Embryonic facial prominence (tissue), 1 donor: ENCODE results near the gene IGFBP4.
A peak's percentile ranks its signal among the peaks of the same experiment; 100 is the strongest.

Experiments
- DNase-seq: peaks from one replicate; pipeline ENCODE4 v3.0.0-alpha.2; 2016; ENCODE audit errors: extremely low spot score

IGFBP4 gene

DNA sequence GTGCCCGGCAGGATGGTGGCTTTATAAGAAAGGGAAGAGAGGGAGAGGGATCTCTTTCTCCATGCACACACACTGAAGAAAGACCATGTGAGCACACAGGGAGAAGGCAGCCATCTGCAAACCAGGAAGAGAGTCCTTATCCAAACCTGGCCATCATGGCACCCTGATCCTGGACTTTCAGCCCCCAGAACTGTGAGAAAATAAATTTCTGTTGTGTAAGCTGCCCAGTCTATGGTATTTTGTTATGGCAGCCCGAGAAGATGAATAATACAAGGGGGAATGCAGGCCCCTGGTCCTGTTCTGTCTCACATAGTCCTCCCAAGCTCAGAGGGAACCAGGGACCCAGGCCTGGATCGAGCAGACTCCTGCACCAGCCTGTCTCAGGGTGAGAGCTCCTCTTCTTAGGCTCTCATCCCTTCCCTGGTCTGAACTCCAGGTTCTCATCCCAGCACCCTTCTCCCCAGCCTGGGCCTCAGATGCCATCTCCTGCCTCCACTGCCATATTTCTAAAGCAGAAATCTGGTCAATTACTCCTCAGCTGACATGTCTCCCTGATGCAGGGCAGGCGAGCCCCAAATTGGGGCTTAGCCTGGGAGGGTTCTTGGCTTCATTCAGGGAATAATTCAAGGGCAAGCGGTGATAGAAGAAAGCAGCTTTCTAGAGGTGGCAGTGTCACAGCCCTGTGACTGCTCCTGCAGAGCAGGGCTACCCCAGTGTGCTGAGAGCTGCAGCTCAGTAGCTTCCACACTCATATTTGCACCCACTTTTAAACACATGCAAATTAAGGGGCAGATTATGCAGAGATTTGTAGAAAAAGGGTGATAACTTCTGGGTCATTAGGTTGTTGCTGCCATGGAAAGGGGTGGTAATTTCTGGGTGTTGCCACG is 28.8 kb downstream of the IGFBP4 start:
- DNase-seq = no peak

GRCh38 chr17:40472733-40473452 is 29.6 kb downstream of the IGFBP4 start:
- no peak for DNase-seq

GRCh38 chr17:40473573-40474365 is 30.5 kb downstream of the IGFBP4 start:
- DNase-seq = no peak

GRCh38 chr17:40474419-40475002 is 31.3 kb downstream of the IGFBP4 start:
- DNase-seq = no peak

GRCh38 chr17:40475234-40475908 is 32.1 kb downstream of the IGFBP4 start:
- DNase-seq = no peak

DNA sequence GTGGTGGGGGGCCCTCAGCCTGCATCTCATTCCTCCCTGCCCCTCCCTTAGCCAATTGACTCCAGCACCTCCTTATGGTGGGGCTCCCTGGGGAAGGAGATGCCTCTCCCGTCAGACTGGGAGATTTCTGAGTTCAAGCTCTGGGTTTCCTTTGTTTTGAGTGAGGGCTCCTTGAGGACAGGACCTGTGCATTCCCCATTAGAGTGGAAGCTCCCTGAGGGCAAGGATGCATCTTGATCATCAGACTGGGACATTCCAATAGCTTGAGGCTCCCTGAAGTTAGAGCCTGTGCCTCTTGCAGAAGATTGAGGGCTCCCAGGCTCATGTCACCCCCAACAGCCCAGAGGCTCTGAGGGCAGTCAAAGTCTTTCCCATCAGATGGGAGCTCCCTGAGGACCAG is 34.5 kb downstream of the IGFBP4 start:
- DNase-seq = no peak

DNA sequence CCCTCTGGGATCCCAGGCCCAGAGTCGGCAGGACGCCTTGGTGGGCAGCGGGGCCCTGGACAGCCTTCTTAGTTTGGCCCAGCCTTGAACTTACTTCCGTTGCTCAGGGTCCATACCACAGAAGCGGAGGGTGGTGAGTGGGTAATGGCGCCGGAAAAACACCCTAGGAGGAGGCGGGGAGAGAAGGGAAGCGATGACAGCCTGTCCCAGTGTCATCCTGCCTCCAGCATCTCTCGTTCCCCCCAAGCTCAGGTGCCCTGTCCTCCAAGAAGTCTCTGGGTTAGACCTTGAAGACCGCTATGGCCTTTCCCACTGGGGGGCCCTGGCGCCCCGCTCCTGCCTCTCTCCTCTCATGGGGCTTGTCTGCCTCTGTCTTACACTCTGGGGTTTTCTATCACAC is 35.2 kb downstream of the IGFBP4 start:
- DNase-seq = no peak

- DNase-seq = no peak
Measured at GRCh38 chr17:40479754-40480480, 36.7 kb downstream of the IGFBP4 start.

- DNase-seq = peak; percentile 9
Measured at GRCh38 chr17:40480501-40481003, 37.3 kb downstream of the IGFBP4 start.

DNA sequence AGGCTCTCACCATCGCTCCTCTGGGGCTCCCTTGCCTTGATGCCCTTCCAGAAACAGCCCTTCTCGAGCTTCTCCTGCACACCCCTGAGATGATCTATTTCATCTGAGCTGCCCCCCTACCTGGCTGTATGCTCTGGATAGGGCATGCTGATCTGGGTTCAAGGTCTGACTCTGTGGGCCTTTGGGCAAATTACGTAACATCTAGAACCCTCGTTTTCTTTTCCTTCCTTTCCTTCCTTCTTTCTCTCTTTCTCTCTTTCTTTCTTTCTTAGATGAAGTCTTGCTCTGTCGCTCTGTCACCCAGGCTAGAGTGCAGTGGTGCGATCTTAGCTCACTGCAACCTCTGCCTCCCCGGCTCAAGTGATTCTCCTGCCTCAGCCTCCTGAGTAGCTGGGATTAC is 37.9 kb downstream of the IGFBP4 start:
- no peak for DNase-seq

DNA sequence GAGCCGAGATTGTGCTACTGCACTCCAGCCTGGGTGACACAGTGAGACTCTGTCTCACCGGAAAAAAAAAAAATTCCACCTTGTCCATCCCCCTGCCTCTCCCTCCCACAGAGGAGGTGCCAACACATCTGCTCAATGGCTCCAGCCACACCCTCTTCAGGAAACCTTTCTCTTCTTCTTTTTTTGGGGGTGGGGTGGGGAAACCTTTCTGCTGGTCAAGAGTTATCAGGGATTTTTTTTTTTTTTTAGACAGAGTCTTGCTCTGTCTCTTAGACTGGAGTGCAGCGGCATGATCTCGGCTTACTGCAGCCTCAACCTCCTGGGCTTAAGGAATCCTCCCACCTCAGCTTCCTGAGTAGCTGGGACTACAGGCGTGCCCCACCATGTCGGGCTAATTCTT is 39.5 kb downstream of the IGFBP4 start:
- no peak for DNase-seq

DNA sequence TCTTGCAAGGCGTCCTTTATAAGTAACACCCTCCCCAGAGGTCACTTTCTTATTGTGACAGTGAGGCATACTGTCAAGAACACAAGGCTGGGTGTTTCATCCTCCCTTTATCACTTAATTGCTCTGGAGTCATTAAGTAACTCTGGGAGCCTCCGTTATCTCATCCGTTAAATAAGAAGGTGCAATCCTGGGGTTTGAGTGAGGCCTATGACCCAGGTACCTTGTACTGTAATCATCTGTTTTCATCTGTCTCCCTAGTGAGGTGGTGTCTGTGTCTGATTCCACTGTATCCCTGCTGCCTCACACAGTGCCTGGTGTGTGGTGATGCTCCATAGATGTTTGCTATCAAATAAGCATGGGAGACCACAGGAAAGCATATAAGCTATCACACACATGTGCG is 40.4 kb downstream of the IGFBP4 start:
- DNase-seq = no peak

- DNase-seq = no peak
Measured at GRCh38 chr17:40484285-40484972, 41.2 kb downstream of the IGFBP4 start.

- DNase-seq = no peak
Measured at GRCh38 chr17:40484973-40485530, 41.8 kb downstream of the IGFBP4 start.

DNA sequence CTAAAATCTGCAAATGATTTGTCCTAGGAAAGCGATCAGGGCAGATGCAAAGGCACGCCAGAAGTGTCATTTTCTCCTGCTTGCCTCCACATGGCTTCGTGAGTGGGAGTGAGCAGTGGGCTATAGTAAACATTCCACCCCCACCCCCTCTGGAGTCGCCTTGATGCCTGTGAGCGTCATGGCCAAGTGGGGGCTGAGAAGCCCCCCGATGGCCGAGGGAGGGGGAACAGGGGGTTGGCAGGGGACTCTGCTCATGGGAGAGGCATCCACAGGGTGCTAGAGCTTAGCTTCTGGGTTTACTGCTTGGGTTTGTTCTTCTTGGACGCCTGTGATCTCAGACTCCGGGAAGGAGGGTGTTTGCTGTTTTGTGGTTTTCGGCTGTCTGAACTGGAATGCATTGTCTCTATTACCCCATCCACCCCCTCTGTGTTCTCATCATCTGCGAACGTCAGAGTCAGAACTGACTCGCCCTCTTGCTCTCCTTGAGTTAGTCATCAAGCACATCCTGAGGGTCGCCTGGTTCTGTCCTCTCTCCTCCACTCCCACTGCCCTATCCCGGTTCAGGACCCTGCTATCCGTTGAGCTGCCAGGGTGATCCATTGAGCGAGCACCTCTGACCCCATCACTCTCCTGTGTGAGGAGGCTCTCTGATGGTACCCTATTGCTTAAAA is 42.7 kb downstream of the IGFBP4 start:
- DNase-seq = peak; percentile 70

DNA sequence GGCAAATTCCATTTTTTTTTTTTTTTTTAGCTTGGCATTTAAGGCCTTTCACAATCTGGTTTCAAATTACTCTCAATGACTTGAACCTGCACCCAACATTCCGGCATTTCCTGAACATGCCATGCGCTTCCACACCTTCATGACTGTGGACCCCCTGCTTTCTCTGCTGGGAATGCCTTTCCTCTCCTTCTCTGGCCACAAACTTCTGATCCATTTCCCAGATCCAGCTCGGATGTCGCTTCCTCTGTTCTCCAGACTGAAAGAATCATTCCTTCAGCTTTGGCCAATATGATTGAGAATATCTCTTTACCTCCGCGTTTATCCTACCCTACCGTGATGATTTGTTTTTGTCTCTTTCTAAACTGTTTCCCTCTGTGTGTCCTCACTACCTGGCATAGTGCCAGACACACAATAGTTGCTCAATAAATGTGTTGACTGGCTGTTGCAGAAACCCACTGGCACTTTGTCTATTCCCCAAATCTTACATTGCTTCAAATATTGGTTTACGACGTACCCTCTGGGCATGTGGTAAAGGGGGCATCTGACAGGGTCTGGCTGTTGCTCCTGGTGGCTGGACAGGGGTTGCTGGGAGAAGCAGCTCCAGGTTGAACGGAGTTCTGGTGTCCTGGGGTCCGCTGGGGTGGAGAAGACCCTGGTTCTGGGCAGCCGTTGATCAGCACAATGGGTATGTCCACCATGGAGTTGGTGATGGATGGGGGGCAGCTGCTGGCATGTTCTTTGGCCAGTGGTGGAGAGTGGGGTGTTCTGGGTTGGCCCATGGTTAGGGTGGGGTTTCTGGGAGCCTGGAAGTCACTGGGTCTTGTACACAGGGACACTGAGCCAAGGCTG is 43.5 kb downstream of the IGFBP4 start:
- no peak for DNase-seq

- no peak for DNase-seq
Measured at GRCh38 chr17:40487371-40488020, 44.2 kb downstream of the IGFBP4 start.
